Measurements from ENCODE around the gene PRPF18.
A peak's percentile ranks its signal among the peaks of the same experiment; 100 is the strongest.

The PRPF18 gene

GRCh38 chr10:13585943-13586342 is 822 bp upstream of the PRPF18 start:
- DNase-seq (ENCODE audit: insufficient read length, low spot score) (no peak), FAIRE-seq (no peak)
- TF ChIP-seq POLR2A (IDR thresholded peaks at IDR 0.05; ENCODE audit: low read depth, low read length): no peak

GRCh38 chr10:13587391-13587790 is 626 bp downstream of the PRPF18 start:
- FAIRE-seq: no peak
- no peak for TF ChIP-seq POLR2A (IDR thresholded peaks at IDR 0.05; ENCODE audit: low read depth, low read length)

GRCh38 chr10:13589316-13589715 is 2.6 kb downstream of the PRPF18 start:
- TF ChIP-seq POLR2A (IDR thresholded peaks at IDR 0.05; ENCODE audit: low read depth, low read length): no peak
- FAIRE-seq (peak; percentile 81), DNase-seq (ENCODE audit: insufficient read length, low spot score) (no peak)

More at GRCh38 chr10:13587391-13587790, 626 bp downstream of the PRPF18 start:
- peak; percentile 9 for DNase-seq (ENCODE audit: insufficient read length, low spot score)

GRCh38 chr10:13590886-13591285 is 4.1 kb downstream of the PRPF18 start:
- DNase-seq (ENCODE audit: insufficient read length, low spot score) (no peak), FAIRE-seq (no peak)
- TF ChIP-seq POLR2A (IDR thresholded peaks at IDR 0.05; ENCODE audit: low read depth, low read length): no peak

GRCh38 chr10:13592306-13592705 is 5.5 kb downstream of the PRPF18 start:
- FAIRE-seq (no peak), DNase-seq (ENCODE audit: insufficient read length, low spot score) (no peak)
- TF ChIP-seq POLR2A (IDR thresholded peaks at IDR 0.05; ENCODE audit: low read depth, low read length): no peak

GRCh38 chr10:13593535-13593934 is 6.8 kb downstream of the PRPF18 start:
- DNase-seq (ENCODE audit: insufficient read length, low spot score) (no peak), FAIRE-seq (no peak)
- TF ChIP-seq POLR2A (IDR thresholded peaks at IDR 0.05; ENCODE audit: low read depth, low read length): no peak

- TF ChIP-seq POLR2A (IDR thresholded peaks at IDR 0.05; ENCODE audit: low read depth, low read length): no peak
- DNase-seq (ENCODE audit: insufficient read length, low spot score): no peak
- FAIRE-seq: no peak
Measured at GRCh38 chr10:13594641-13595040, 7.9 kb downstream of the PRPF18 start.

GRCh38 chr10:13597909-13598308 is 11.1 kb downstream of the PRPF18 start:
- no peak for TF ChIP-seq POLR2A (IDR thresholded peaks at IDR 0.05; ENCODE audit: low read depth, low read length)
- no peak for FAIRE-seq
- no peak for DNase-seq (ENCODE audit: insufficient read length, low spot score)

GRCh38 chr10:13604357-13605040 is 17.7 kb downstream of the PRPF18 start:
- no peak for FAIRE-seq
- no peak for TF ChIP-seq POLR2A (IDR thresholded peaks at IDR 0.05; ENCODE audit: low read depth, low read length)
- no peak for DNase-seq (ENCODE audit: insufficient read length, low spot score)

- DNase-seq (ENCODE audit: insufficient read length, low spot score) (no peak), FAIRE-seq (peak; percentile 60)
- no peak for TF ChIP-seq POLR2A (IDR thresholded peaks at IDR 0.05; ENCODE audit: low read depth, low read length)
Measured at GRCh38 chr10:13608246-13608853, 21.6 kb downstream of the PRPF18 start.

GRCh38 chr10:13612654-13613373 is 26.0 kb downstream of the PRPF18 start:
- FAIRE-seq: no peak
- no peak for TF ChIP-seq POLR2A (IDR thresholded peaks at IDR 0.05; ENCODE audit: low read depth, low read length)

GRCh38 chr10:13613519-13613918 is 26.8 kb downstream of the PRPF18 start:
- DNase-seq (ENCODE audit: insufficient read length, low spot score) (no peak), FAIRE-seq (peak; percentile 88)
- no peak for TF ChIP-seq POLR2A (IDR thresholded peaks at IDR 0.05; ENCODE audit: low read depth, low read length)

More at GRCh38 chr10:13612654-13613373, 26.0 kb downstream of the PRPF18 start:
- no peak for DNase-seq (ENCODE audit: insufficient read length, low spot score)

- peak; percentile 52 for DNase-seq (ENCODE audit: insufficient read length, low spot score)
- FAIRE-seq: peak; percentile 98
- no peak for TF ChIP-seq POLR2A (IDR thresholded peaks at IDR 0.05; ENCODE audit: low read depth, low read length)
Measured at GRCh38 chr10:13614530-13615332, 28.0 kb downstream of the PRPF18 start.
